Right cardiac atrium (tissue), 5 donors: ENCODE data around the gene CHPF2. TPM values are rescaled to one million over a fixed set of nuclear protein-coding genes. Genes with fewer than 3 reads are reported as not detected.
A peak's percentile ranks its signal among the peaks of the same experiment; 100 is the strongest.

Experiments
- ATAC-seq, 2 donors: fragments of 200-7000 bp; cut with Tn5 transposase; one replicate each; pipeline versions ENCODE4 v1.8.0 to v1.9.1; 2020; ENCODE audit warnings: moderate library complexity in 2 of 2, mild to moderate bottlenecking in 1 of 2
- DNase-seq, 3 donors: peaks; one replicate each; pipeline ENCODE4 v3.0.0-alpha.2; 2020
- H3K27ac ChIP-seq: one replicate; pipeline ENCODE4 v1.5.1; 2013; ENCODE audit warnings: mild to moderate bottlenecking, low read length, control low read depth, moderate library complexity
- H3K27me3 ChIP-seq: one replicate; pipeline ENCODE4 v1.6.1; 2013; ENCODE audit not compliant: control insufficient read depth, insufficient read depth
- H3K4me1 ChIP-seq: one replicate; pipeline ENCODE4 v1.6.1; 2013; ENCODE audit warnings: low read length; ENCODE audit not compliant: control insufficient read depth, insufficient read depth
- H3K4me3 ChIP-seq: one replicate; pipeline ENCODE4 v1.5.1; 2013; ENCODE audit warnings: low read length, control low read depth
- H3K9me3 ChIP-seq: one replicate; pipeline ENCODE4 v1.6.1; 2013; ENCODE audit warnings: low read length; ENCODE audit not compliant: control insufficient read depth
- WGBS: extraction: QIAGEN DNeasy Blood & Tissue Kit; methylation state at CpG from one replicate; pipeline ENCODE4 v1.1.7; 2013; 5-methylcytosine and 5-hydroxymethylcytosine counted together
- intact Hi-C, 4 donors: fragments of 100-400 bp; cut with DNase I; formaldehyde crosslinking; loops; one replicate each; pipeline versions ENCODE4 v1.11.0 to v1.14.0; 2022 to 2023
- polyA plus RNA-seq: library from polyadenylated mRNA; stranded (reverse); fragments of 200-250 nt; gene quantifications from one replicate; pipeline ENCODE4 v1.2.3, GENCODE V29; 2013
- total RNA-seq, 4 donors: library from RNA; stranded (reverse); fragmentation: NEBNext Ultra II Directional; extraction: Animal tissue kit (Norgen Biotek cat#: 25700); gene quantifications; one replicate each; pipeline ENCODE4 v1.2.1, GENCODE V29; 2021
- donor health status: healthy with polysubstance abuse.
- donor health status: DM: no; HTN: yes; CAD: no.
- donor health status: DM: no; HTN: no; CAD: no.
- donor health status: DM: no; HTN: yes; CAD: no; lungs with severe emphysema.
- donor health status: DM: yes; HTN: yes; CAD: no.

The CHPF2 gene
- total and polyA plus RNA-seq, 5 donors = 15.5 to 35.3 (median 26.5) TPM

GRCh38 chr7:151237244-151238189 is 5.2 kb downstream of the CHPF2 start:
- ATAC-seq = peak in 1 of 2 donors; percentile 5
- intact Hi-C loops = no loop called here
- DNase-seq = peak in 1 of 3 donors; percentile 66
- Histone ChIP-seq H3K4me3 (no peak overlapping the region), H3K27me3 (no peaks in the 10 kb centered on the region), H3K27ac (no peak overlapping the region), H3K4me1 (no peaks in the 10 kb centered on the region), H3K9me3 (no peaks in the 10 kb centered on the region)
- WGBS = 78% methylated on average over 44 of the region's 44 CpGs

DNA sequence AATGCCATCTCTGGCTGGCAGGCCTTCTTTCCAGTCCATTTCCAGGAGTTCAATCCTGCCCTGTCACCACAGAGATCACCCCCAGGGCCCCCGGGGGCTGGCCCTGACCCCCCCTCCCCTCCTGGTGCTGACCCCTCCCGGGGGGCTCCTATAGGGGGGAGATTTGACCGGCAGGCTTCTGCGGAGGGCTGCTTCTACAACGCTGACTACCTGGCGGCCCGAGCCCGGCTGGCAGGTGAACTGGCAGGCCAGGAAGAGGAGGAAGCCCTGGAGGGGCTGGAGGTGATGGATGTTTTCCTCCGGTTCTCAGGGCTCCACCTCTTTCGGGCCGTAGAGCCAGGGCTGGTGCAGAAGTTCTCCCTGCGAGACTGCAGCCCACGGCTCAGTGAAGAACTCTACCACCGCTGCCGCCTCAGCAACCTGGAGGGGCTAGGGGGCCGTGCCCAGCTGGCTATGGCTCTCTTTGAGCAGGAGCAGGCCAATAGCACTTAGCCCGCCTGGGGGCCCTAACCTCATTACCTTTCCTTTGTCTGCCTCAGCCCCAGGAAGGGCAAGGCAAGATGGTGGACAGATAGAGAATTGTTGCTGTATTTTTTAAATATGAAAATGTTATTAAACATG is 6.0 kb downstream of the CHPF2 start:
- Histone ChIP-seq H3K9me3 (no peaks in the 10 kb centered on the region), H3K27me3 (no peaks in the 10 kb centered on the region), H3K27ac (no peak overlapping the region), H3K4me1 (no peaks in the 10 kb centered on the region), H3K4me3 (no peak overlapping the region)
- DNase-seq = no peak
- ATAC-seq = no peak
- WGBS = 69% methylated on average over 17 of the region's 17 CpGs
- intact Hi-C loops = no loop called here

DNA sequence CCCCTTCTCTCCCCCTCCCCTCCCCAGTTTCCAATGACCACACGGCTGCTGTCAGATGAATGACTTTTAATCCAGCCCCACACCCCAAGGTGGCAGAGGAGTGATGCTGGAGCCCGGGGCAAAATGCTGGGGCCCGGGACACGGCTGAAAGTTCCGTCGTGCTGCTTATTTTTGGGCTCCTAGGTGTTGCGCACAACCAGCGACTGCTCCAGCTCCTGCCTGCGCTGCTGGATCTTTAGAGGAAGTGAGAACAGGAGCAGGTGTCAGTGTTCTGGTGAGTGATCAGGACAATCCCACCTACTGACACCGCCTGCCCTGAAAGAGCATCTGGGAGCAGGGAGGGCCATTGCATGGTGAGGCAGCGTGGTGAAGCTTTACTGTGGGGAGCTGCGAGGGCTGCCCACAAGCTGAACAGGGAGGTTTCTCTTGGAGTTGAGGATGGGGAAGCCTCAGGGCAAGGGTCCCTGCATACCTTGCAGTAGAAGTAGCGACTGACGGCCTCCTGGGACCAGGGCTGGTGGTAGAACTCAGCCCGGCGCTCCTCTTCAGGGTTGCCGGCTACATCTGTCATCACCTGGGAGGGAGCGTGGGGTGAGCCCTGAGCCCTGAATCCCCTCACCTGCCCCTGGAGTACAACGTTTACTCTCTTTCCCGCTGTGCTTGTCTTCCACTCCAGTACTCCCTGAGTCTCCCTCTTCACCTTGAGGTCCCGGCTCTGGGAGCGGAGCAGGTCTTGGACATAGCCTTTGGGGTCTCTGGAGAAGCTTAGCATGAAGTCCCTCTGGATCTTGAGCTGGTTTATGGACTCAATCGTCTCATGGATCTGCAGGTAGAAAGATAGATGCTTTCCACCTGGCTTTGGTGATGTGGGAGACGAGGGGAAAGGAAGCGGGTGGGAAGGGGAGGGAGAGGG is 6.9 kb downstream of the CHPF2 start:
- H3K9me3 ChIP-seq = no peaks in the 10 kb centered on the region
- H3K4me1 ChIP-seq = no peaks in the 10 kb centered on the region
- no peak for ATAC-seq
- H3K27ac ChIP-seq = no peak overlapping the region
- intact Hi-C loops = no loop called here
- H3K27me3 ChIP-seq = no peaks in the 10 kb centered on the region
- WGBS = 80% methylated on average over 25 of the region's 25 CpGs
- H3K4me3 ChIP-seq = no peak overlapping the region
- no peak for DNase-seq

DNA sequence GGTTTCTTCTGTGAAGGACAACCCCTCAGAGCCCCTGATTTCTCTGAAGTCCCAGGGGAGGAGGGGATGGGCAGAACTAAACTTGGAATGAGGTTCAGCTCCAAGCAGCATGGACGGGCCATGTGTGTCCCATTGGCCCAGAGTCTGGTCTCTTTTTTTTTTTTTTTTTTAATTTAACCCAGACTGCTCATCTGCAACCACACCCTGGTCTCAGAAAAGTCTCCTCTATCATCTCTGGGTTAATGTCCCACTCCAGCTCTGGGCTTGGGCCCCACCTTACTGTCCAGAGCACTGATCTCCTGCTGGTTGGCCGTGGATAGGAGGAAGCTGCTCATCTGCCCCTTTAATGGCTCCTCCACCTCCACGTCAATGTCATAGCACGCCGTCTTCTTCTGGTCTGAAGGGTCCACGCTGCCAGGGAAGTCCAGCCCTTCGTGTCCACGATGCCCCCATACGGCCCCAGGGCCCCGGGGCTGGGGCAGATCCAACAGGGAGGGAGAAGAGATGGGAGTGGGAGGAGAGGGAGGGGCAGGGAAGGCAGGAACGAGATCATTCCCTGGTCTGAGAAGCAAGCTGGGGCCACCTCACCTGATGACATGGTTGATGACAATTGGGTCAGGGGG is 7.7 kb downstream of the CHPF2 start:
- Histone ChIP-seq H3K27ac (no peak overlapping the region), H3K4me3 (no peak overlapping the region), H3K4me1 (no peaks in the 10 kb centered on the region), H3K9me3 (no peaks in the 10 kb centered on the region), H3K27me3 (no peaks in the 10 kb centered on the region)
- ATAC-seq (no peak), DNase-seq (no peak)
- intact Hi-C loops = loop anchor here in 2 of 4 donors (5.0 kb wide), 1 partner anchor 62 kb away; no protein-coding TSS in a partner anchor
- WGBS = 43% methylated on average over 11 of the region's 11 CpGs

GRCh38 chr7:151240536-151240935 is 8.3 kb downstream of the CHPF2 start:
- H3K9me3 ChIP-seq = no peaks in the 10 kb centered on the region
- H3K27ac ChIP-seq = no peak overlapping the region
- intact Hi-C loops = loop anchor here in 2 of 4 donors (5.0 kb wide), 1 partner anchor 62 kb away; no protein-coding TSS in a partner anchor
- 64% methylated on average over 4 of the region's 4 CpGs for WGBS
- no peaks in the 10 kb centered on the region for H3K4me1 ChIP-seq
- H3K27me3 ChIP-seq = no peaks in the 10 kb centered on the region
- ATAC-seq (no peak), DNase-seq (no peak)
- H3K4me3 ChIP-seq = no peak overlapping the region

DNA sequence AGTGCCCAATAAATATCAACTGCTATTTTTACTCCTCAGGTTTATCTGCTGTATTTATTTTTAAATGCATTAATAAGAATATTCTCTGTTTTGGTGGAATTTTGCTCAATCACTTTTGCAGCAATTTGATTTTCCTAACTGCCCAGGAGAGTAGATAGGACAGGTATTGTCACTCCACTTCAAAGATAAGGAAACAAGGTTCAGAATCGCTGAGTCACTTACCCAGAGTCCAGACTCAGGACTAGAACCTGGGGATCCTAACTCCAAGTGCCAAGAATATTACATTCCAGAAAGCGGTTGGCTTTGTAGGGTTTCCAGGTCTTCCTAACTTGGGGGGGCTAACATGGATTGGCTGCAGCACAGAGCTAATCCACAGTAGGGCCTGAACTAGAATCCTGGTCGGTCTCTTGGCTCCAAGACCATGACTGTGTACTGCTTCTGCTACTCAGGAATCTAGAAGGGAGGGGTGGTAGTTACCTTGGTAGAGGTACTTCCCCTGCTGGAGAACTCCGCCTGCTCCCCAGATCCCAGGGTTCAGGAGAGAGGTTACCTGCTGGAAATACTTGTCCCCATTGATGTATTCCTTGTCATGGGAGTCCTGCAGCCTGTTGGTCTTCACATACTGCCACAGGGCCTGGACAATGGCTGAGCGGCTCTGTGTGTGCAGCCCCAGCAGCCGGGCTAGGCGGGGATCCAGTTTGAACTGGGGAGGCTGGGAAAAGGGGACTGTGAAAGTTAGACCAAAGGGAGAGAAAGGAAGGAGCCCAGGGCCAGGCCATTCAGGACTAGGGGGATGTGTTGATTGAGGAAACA is 8.9 kb downstream of the CHPF2 start:
- peaks cover 1% of the 10 kb centered on the region for H3K4me1 ChIP-seq
- intact Hi-C loops = loop anchor here in 2 of 4 donors (5.0 kb wide), 1 partner anchor 61 kb away; no protein-coding TSS in a partner anchor
- 81% methylated on average over 7 of the region's 7 CpGs for WGBS
- DNase-seq (no peak), ATAC-seq (no peak)
- H3K4me3 ChIP-seq = no peak overlapping the region
- no peaks in the 10 kb centered on the region for H3K27me3 ChIP-seq
- peak overlapping the region; percentile 19 for H3K27ac ChIP-seq
- H3K9me3 ChIP-seq = no peaks in the 10 kb centered on the region

DNA sequence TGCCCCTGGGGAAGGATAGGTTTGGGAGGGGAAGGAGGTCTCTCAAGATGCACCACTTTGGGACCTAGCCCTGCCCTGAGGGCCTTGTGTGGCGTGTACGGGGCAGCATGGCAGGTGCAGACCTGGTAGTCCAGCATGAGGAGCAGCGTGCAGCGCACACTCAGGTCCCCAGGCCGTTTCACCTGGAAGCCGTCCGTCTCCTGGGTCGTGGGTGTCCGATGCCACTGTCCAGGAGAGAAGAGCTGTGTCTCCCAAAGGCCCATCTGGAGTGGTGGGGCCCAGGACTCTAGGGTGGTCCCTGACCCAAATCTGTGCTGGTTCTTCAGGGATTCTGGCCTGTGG is 9.4 kb downstream of the CHPF2 start:
- Histone ChIP-seq H3K27me3 (no peaks in the 10 kb centered on the region), H3K4me1 (peaks cover 6% of the 10 kb centered on the region), H3K9me3 (no peaks in the 10 kb centered on the region), H3K4me3 (no peak overlapping the region), H3K27ac (no peak overlapping the region)
- DNase-seq (peak in 1 of 3 donors; percentile 56), ATAC-seq (no peak)
- intact Hi-C loops = loop anchor here in 2 of 4 donors (5.0 kb wide), 1 partner anchor 61 kb away; no protein-coding TSS in a partner anchor
- 85% methylated on average over 9 of the region's 9 CpGs for WGBS

GRCh38 chr7:151242159-151243044 is 10.1 kb downstream of the CHPF2 start:
- Histone ChIP-seq H3K27me3 (no peaks in the 10 kb centered on the region), H3K9me3 (no peaks in the 10 kb centered on the region), H3K4me3 (no peak overlapping the region), H3K27ac (no peak overlapping the region), H3K4me1 (peaks cover 6% of the 10 kb centered on the region)
- WGBS = 54% methylated on average over 20 of the region's 20 CpGs
- ATAC-seq (no peak), DNase-seq (no peak)
- intact Hi-C loops = loop anchor here in 2 of 4 donors (5.0 kb wide), 1 partner anchor 60 kb away; no protein-coding TSS in a partner anchor

- H3K4me1 ChIP-seq = peaks cover 6% of the 10 kb centered on the region
- H3K9me3 ChIP-seq = no peaks in the 10 kb centered on the region
- ATAC-seq = no peak
- intact Hi-C loops = loop anchor here in 2 of 4 donors (5.0 kb wide), 1 partner anchor 59 kb away; no protein-coding TSS in a partner anchor
- no peak overlapping the region for H3K27ac ChIP-seq
- no peak for DNase-seq
- WGBS = 49% methylated on average over 2 of the region's 2 CpGs
- H3K27me3 ChIP-seq = no peaks in the 10 kb centered on the region
- no peak overlapping the region for H3K4me3 ChIP-seq
Observed at GRCh38 chr7:151243045-151243349, 10.7 kb downstream of the CHPF2 start.
